ENCODE measurements around the gene ASPA.
A peak's percentile ranks its signal among the peaks of the same experiment; 100 is the strongest.

The ASPA gene

DNA sequence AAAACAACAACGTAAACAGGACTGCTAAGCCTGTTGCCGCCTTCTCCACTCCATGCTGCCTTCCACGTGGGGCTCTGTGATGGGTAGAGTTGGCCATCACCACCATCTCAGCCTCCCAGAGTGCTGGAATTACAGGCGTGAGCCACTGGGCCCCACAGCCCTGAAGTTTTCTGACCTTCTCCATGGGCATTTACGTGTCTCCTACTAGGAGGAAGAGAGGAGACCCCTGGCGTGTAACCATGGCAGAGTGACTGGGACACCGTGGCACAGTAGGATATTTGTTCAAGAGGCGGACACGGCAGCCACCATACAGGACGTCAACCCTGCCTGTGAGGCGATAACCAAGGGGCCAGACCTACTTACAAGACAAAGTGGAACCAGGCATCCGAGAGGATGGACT lies 50.7 kb downstream of the ASPA start:
- no peak overlapping the region for H3K4me3 Mint-ChIP-seq
- no peaks in the 10 kb centered on the region for H3K27me3 Mint-ChIP-seq

GRCh38 chr17:3526971-3527370 lies 51.2 kb downstream of the ASPA start:
- DNase-seq, result no peak
- Mint-ChIP-seq H3K4me1 (no peaks in the 10 kb centered on the region), H3K27ac (no peak overlapping the region), H3K4me3 (no peak overlapping the region), H3K27me3 (no peaks in the 10 kb centered on the region), H3K9me3 (no peaks in the 10 kb centered on the region)
- ATAC-seq, result no peak

More for the DNA sequence above, 50.7 kb downstream of the ASPA start:
- H3K4me1 Mint-ChIP-seq, result no peaks in the 10 kb centered on the region
- DNase-seq (no peak), ATAC-seq (no peak)
- H3K27ac Mint-ChIP-seq, result no peak overlapping the region
- no peaks in the 10 kb centered on the region for H3K9me3 Mint-ChIP-seq

DNA sequence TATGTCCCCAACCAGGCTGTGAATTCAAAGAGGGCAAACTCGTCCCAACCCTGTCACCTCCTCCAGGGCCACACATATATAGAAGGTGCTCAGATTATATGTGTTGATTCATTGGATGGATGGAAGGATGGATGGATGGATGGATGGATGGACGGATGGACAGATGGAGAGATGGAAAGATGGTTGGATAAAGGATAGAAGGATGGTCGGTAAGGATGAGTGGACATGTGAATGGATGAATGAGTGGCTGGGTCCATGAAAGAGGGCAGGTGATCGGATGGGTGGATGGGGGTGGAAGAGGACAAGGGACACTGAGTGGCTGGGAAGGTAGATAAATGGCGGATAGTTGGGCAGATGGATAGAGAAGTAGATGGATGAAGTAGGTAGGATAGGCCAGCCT lies 51.7 kb downstream of the ASPA start:
- Mint-ChIP-seq H3K4me3 (no peak overlapping the region), H3K27me3 (no peaks in the 10 kb centered on the region), H3K9me3 (no peaks in the 10 kb centered on the region), H3K4me1 (no peaks in the 10 kb centered on the region), H3K27ac (no peak overlapping the region)
- no peak for ATAC-seq
- DNase-seq, result no peak

DNA sequence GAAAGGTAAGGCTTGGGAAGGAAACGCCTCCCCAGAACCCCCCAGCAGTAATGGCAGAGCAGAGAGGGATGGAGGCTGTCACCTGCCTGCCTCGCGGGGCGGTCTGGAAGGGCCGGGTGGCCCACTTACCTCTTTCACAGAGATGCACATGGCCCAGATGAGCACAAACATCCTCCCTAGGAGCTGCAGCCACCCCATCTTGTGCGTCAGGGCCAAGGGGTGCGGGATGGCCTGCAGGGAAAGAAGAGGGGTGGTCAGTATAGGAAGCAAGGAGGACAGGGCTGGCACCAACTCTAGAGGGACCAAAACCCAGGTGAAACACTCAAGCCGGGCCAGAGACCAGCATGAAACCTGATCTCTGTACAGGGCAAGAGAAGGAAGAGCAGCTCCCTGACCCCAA lies 52.1 kb downstream of the ASPA start:
- DNase-seq (no peak), ATAC-seq (no peak)
- no peaks in the 10 kb centered on the region for H3K4me1 Mint-ChIP-seq
- no peaks in the 10 kb centered on the region for H3K9me3 Mint-ChIP-seq
- no peak overlapping the region for H3K4me3 Mint-ChIP-seq
- no peaks in the 10 kb centered on the region for H3K27me3 Mint-ChIP-seq
- H3K27ac Mint-ChIP-seq, result peak overlapping the region in 1 of 2 donors; percentile 16

DNA sequence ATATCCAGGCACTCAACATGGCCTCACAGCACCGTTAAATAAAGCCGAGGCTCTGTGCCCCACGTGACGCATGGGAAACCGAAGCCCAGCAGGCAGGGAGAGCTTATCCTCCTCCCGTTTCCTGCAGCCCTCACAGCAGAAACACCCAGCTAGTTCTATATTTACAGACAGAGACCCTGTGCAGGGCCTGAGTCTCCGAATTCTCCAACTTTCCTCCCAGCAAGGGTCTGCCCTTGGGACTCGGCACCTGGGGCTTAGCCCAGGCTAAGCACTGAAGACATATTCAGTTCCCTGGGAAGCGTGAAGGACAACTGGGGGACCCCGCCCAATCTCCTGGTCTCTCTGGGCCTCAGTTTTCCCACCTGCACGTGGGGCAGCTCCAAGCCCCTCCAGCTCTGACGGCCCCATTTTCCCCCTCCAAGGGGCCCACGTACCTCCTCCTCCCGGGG lies 52.6 kb downstream of the ASPA start:
- DNase-seq (no peak), ATAC-seq (no peak)
- Mint-ChIP-seq H3K4me1 (no peaks in the 10 kb centered on the region), H3K9me3 (no peaks in the 10 kb centered on the region), H3K27ac (no peak overlapping the region), H3K4me3 (no peak overlapping the region), H3K27me3 (no peaks in the 10 kb centered on the region)

- Mint-ChIP-seq H3K4me3 (no peak overlapping the region), H3K27me3 (no peaks in the 10 kb centered on the region), H3K9me3 (no peaks in the 10 kb centered on the region), H3K4me1 (no peaks in the 10 kb centered on the region), H3K27ac (no peak overlapping the region)
- ATAC-seq (no peak), DNase-seq (no peak)
Measured at GRCh38 chr17:3528880-3529511, 53.2 kb downstream of the ASPA start.

- H3K9me3 Mint-ChIP-seq, result no peaks in the 10 kb centered on the region
- peaks cover 7% of the 10 kb centered on the region for H3K4me1 Mint-ChIP-seq
- DNase-seq, result no peak
- H3K27ac Mint-ChIP-seq, result no peak overlapping the region
- ATAC-seq, result no peak
- H3K27me3 Mint-ChIP-seq, result no peaks in the 10 kb centered on the region
- no peak overlapping the region for H3K4me3 Mint-ChIP-seq
Measured at GRCh38 chr17:3529817-3530741, 54.3 kb downstream of the ASPA start.

- ATAC-seq (no peak), DNase-seq (no peak)
- Mint-ChIP-seq H3K9me3 (no peaks in the 10 kb centered on the region), H3K27ac (no peak overlapping the region), H3K4me3 (no peak overlapping the region), H3K27me3 (no peaks in the 10 kb centered on the region), H3K4me1 (peaks cover 13% of the 10 kb centered on the region)
Measured at GRCh38 chr17:3531266-3532101, 55.7 kb downstream of the ASPA start.

GRCh38 chr17:3532106-3532858 lies 56.5 kb downstream of the ASPA start:
- no peak overlapping the region for H3K4me3 Mint-ChIP-seq
- no peak overlapping the region for H3K27ac Mint-ChIP-seq
- no peak for DNase-seq
- H3K27me3 Mint-ChIP-seq, result no peaks in the 10 kb centered on the region
- no peak for ATAC-seq
- peaks cover 13% of the 10 kb centered on the region for H3K4me1 Mint-ChIP-seq
- no peaks in the 10 kb centered on the region for H3K9me3 Mint-ChIP-seq

DNA sequence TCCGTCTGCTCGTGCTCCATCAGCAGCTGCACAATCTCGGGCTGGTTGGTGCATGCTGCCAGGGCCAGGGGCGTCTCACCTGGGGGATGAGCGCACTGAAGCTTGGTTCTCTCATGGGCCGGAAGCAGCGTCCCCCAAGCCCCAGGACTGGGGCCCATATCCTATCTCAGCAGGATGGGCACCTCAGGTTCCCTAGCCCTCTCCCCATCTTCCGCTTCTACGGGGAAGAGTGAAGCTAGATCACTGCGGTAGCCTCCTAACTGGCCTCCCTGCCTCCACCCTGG lies 57.0 kb downstream of the ASPA start:
- no peak overlapping the region for H3K4me3 Mint-ChIP-seq
- ATAC-seq (no peak), DNase-seq (no peak)
- no peaks in the 10 kb centered on the region for H3K27me3 Mint-ChIP-seq
- H3K4me1 Mint-ChIP-seq, result peaks cover 13% of the 10 kb centered on the region
- no peaks in the 10 kb centered on the region for H3K9me3 Mint-ChIP-seq
- H3K27ac Mint-ChIP-seq, result no peak overlapping the region

GRCh38 chr17:3533752-3534151 lies 58.0 kb downstream of the ASPA start:
- ATAC-seq (no peak), DNase-seq (no peak)
- no peak overlapping the region for H3K27ac Mint-ChIP-seq
- no peak overlapping the region for H3K4me3 Mint-ChIP-seq
- H3K4me1 Mint-ChIP-seq, result peaks cover 13% of the 10 kb centered on the region
- H3K27me3 Mint-ChIP-seq, result no peaks in the 10 kb centered on the region
- H3K9me3 Mint-ChIP-seq, result no peaks in the 10 kb centered on the region

- ATAC-seq (peak; percentile 52), DNase-seq (no peak)
- Mint-ChIP-seq H3K27me3 (no peaks in the 10 kb centered on the region), H3K4me1 (peaks cover 13% of the 10 kb centered on the region), H3K9me3 (no peaks in the 10 kb centered on the region), H3K4me3 (peak overlapping the region; percentile 62 to 63), H3K27ac (peak overlapping the region in 1 of 2 donors; percentile 29)
Measured at GRCh38 chr17:3534881-3535252, 59.1 kb downstream of the ASPA start.

GRCh38 chr17:3535253-3535995 lies 59.6 kb downstream of the ASPA start:
- Mint-ChIP-seq H3K9me3 (no peaks in the 10 kb centered on the region), H3K27me3 (no peaks in the 10 kb centered on the region), H3K4me1 (peaks cover 19% of the 10 kb centered on the region), H3K4me3 (peak overlapping the region; percentile 62 to 76), H3K27ac (peak overlapping the region; percentile 20 to 82)
- ATAC-seq (peak; percentile 89), DNase-seq (peak; percentile 74 to 75)

DNA sequence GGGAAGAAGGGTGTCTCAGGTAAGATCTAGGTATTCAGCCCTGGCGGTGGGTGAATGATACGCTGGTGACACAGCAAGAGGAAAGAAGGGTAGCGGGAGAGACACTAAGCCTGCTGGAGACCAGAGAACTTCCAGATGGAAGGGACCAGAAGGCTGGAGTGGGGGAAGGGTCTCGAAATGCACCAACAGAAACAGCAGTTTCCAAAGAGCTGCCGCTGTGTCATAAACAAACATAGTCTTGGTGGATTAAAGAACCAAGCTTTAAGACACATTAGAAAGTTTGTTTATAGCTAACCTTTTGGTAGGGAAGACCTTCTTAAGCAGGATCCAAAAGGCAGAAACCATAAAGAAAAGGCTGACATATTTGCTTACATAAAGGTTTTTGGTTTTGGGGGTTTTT lies 60.9 kb downstream of the ASPA start:
- DNase-seq, result no peak
- peaks cover 19% of the 10 kb centered on the region for H3K4me1 Mint-ChIP-seq
- H3K27ac Mint-ChIP-seq, result no peak overlapping the region
- ATAC-seq, result no peak
- no peaks in the 10 kb centered on the region for H3K27me3 Mint-ChIP-seq
- H3K4me3 Mint-ChIP-seq, result no peak overlapping the region
- no peaks in the 10 kb centered on the region for H3K9me3 Mint-ChIP-seq

Measured in stimulated activated naive CD8-positive, alpha-beta T cell treated with anti-CD3 and anti-CD28 coated beads, Interleukin-15, amount 100 ng/mL, for 72 hours (primary cell).